ENCODE data around the gene FTSJ3. TPM values are rescaled to one million over a fixed set of nuclear protein-coding genes. Genes with fewer than 3 reads are reported as not detected.

Gene FTSJ3
- total and polyA plus RNA-seq, 2 experiments from 2014 or later = 47.2 to 52.2 TPM

- peaks cover 43% of the 10 kb centered on the region for H3K36me3 ChIP-seq
- H3K9me3 ChIP-seq (ENCODE audit: low read depth) = no peaks in the 10 kb centered on the region
- H3K27ac ChIP-seq = no peak overlapping the region
- DNase-seq (ENCODE audit: low read depth in 1 of 2, low spot score in 1 of 2) = no peak
- H3K4me3 ChIP-seq = no peak overlapping the region
- no peaks in the 10 kb centered on the region for H3K27me3 ChIP-seq
- no peak for TF ChIP-seq CTCF (IDR thresholded peaks at IDR 0.05; ENCODE audit: low read depth, low read length)
- peaks cover 8% of the 10 kb centered on the region for H3K4me1 ChIP-seq (ENCODE audit: low read depth)
Measured at GRCh38 chr17:63824362-63824761, 3.1 kb downstream of the FTSJ3 start.

GRCh38 chr17:63823659-63824331 is 3.7 kb downstream of the FTSJ3 start:
- H3K36me3 ChIP-seq = peaks cover 45% of the 10 kb centered on the region
- no peak overlapping the region for H3K4me3 ChIP-seq
- no peak for DNase-seq (ENCODE audit: low read depth in 1 of 2, low spot score in 1 of 2)
- no peaks in the 10 kb centered on the region for H3K9me3 ChIP-seq (ENCODE audit: low read depth)
- H3K4me1 ChIP-seq (ENCODE audit: low read depth) = peaks cover 8% of the 10 kb centered on the region
- H3K27me3 ChIP-seq = no peaks in the 10 kb centered on the region
- H3K27ac ChIP-seq = no peak overlapping the region
- TF ChIP-seq CTCF (IDR thresholded peaks at IDR 0.05; ENCODE audit: low read depth, low read length) = no peak

- Histone ChIP-seq H3K36me3 (peaks cover 58% of the 10 kb centered on the region), H3K9me3 (ENCODE audit: low read depth) (no peaks in the 10 kb centered on the region), H3K27me3 (no peaks in the 10 kb centered on the region), H3K27ac (no peak overlapping the region), H3K4me3 (no peak overlapping the region), H3K4me1 (ENCODE audit: low read depth) (peaks cover 3% of the 10 kb centered on the region)
- TF ChIP-seq CTCF (IDR thresholded peaks at IDR 0.05; ENCODE audit: low read depth, low read length) = no peak
- no peak for DNase-seq (ENCODE audit: low read depth in 1 of 2, low spot score in 1 of 2)
Measured at GRCh38 chr17:63822537-63822936, 4.9 kb downstream of the FTSJ3 start.

GRCh38 chr17:63821804-63822203 is 5.7 kb downstream of the FTSJ3 start:
- Histone ChIP-seq H3K27me3 (no peaks in the 10 kb centered on the region), H3K4me3 (no peak overlapping the region), H3K36me3 (peaks cover 65% of the 10 kb centered on the region), H3K4me1 (ENCODE audit: low read depth) (peaks cover 3% of the 10 kb centered on the region), H3K27ac (no peak overlapping the region), H3K9me3 (ENCODE audit: low read depth) (no peaks in the 10 kb centered on the region)
- TF ChIP-seq CTCF (IDR thresholded peaks at IDR 0.05; ENCODE audit: low read depth, low read length) = no peak
- DNase-seq (ENCODE audit: low read depth in 1 of 2, low spot score in 1 of 2) = no peak

GRCh38 chr17:63820963-63821561 is 6.4 kb downstream of the FTSJ3 start:
- Histone ChIP-seq H3K9me3 (ENCODE audit: low read depth) (no peaks in the 10 kb centered on the region), H3K27ac (no peak overlapping the region), H3K4me3 (no peak overlapping the region), H3K36me3 (peaks cover 73% of the 10 kb centered on the region), H3K4me1 (ENCODE audit: low read depth) (peaks cover 3% of the 10 kb centered on the region), H3K27me3 (no peaks in the 10 kb centered on the region)
- no peak for TF ChIP-seq CTCF (IDR thresholded peaks at IDR 0.05; ENCODE audit: low read depth, low read length)
- DNase-seq (ENCODE audit: low read depth in 1 of 2, low spot score in 1 of 2) = no peak

Data from cardiac muscle cell (in vitro differentiated cells and primary cell).